Measurements from ENCODE around the gene KRT74. TPM values are rescaled to one million over a fixed set of nuclear protein-coding genes. Genes with fewer than 3 reads are reported as not detected.

Gene KRT74
- total and polyA plus RNA-seq, 2 experiments from 2014 or later = not detected

DNA sequence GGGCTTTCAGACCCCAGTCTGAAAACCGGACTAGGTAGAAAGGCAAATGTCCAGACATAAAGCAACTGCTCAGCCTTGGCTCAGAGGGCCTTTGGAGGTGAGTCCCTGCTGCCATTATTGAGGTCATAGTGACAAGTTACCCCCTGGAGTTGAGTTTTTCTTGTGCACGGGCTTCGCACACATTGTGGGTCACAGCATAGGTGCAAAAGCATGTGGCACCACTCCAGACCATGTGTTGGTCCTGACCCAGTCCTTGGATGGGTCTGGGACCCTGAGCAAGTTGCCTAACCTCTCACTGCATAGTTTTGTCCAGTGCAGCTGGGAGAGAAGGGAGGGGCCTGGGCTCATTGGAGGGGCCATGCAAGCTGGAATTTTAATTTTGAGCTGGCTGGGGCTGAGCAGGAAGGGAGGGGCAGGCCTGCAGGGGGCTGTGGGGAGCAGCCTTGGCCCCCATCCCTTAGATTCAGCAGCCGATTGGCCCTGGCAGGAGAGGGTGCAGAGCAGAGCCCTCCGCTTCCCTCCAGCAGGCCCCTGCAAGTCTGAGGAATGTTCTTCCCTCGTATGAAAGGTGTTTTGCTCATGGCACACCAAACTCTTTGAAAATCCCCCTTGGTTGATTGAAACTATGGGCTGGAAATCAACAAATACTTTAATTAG is 49.3 kb downstream of the KRT74 start:
- Histone ChIP-seq H3K27me3 (replicated peaks; ENCODE audit: insufficient read depth) (peaks cover 22% of the 10 kb centered on the region), H3K9me2 (ENCODE audit: insufficient read depth) (no peaks in the 10 kb centered on the region), H3K27ac (no peak overlapping the region), H3K4me2 (ENCODE audit: unreplicated experiment) (no peak overlapping the region), H3K9me3 (ENCODE audit: low read depth) (no peaks in the 10 kb centered on the region), H3F3A (ENCODE audit: insufficient read depth) (no peaks in the 10 kb centered on the region), H3K4me3 (no peak overlapping the region), H2AFZ (no peak overlapping the region), H3K4me1 (ENCODE audit: insufficient read depth) (no peaks in the 10 kb centered on the region), H3K9ac (no peak overlapping the region), H4K20me1 (ENCODE audit: insufficient read depth) (no peaks in the 10 kb centered on the region), H3K36me3 (ENCODE audit: low read depth) (no peaks in the 10 kb centered on the region), H3K79me2 (ENCODE audit: insufficient read depth) (no peaks in the 10 kb centered on the region)
- TF ChIP-seq EZH2phosphoT487 (IDR thresholded peaks at IDR 0.05; ENCODE audit: insufficient read depth, low read depth) = no peak
- in situ Hi-C loops (cut with MboI) = no loop called here
- WGBS, 2 experiments (ENCODE audit: low coverage in 1 of 2, low lambda C conversion rate in 2 of 2, missing lambda C conversion rate in 2 of 2) = 51 to 53% methylated on average over 6 of the region's 6 CpGs
- DNase-seq = no peak

DNA sequence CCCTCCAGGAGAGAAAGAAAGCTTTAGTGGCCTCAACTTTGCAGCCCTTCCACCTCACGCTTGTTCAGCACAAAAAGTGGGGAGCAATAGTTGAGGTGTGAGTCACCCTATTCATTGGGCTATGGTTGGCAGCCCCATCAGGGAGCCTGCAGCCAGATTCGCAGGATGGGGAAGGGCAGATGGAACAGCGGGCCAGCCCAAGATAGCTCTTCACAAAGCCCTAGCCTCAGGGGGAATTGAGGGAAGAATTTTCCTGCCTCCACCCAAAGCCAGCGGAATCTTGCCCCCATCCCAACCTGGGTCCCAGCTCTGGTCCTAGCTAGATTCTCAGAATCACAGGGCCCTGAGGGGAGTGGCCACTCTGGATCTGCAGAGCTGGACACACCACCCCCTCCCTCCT is 49.8 kb downstream of the KRT74 start:
- Histone ChIP-seq H3K9me2 (ENCODE audit: insufficient read depth) (no peaks in the 10 kb centered on the region), H3K27me3 (replicated peaks; ENCODE audit: insufficient read depth) (peaks cover 27% of the 10 kb centered on the region), H3K4me2 (ENCODE audit: unreplicated experiment) (no peak overlapping the region), H3K79me2 (ENCODE audit: insufficient read depth) (no peaks in the 10 kb centered on the region), H3K9ac (no peak overlapping the region), H3K9me3 (ENCODE audit: low read depth) (no peaks in the 10 kb centered on the region), H4K20me1 (ENCODE audit: insufficient read depth) (no peaks in the 10 kb centered on the region), H3K4me1 (ENCODE audit: insufficient read depth) (no peaks in the 10 kb centered on the region), H3F3A (ENCODE audit: insufficient read depth) (no peaks in the 10 kb centered on the region), H2AFZ (no peak overlapping the region), H3K36me3 (ENCODE audit: low read depth) (no peaks in the 10 kb centered on the region), H3K4me3 (no peak overlapping the region), H3K27ac (no peak overlapping the region)
- TF ChIP-seq EZH2phosphoT487 (IDR thresholded peaks at IDR 0.05; ENCODE audit: insufficient read depth, low read depth) (no peak), EZH2 (IDR thresholded peaks at IDR 0.05; ENCODE audit: insufficient read depth, poor library complexity, severe bottlenecking) (no peak)
- DNase-seq = no peak
- in situ Hi-C loops (cut with MboI) = no loop called here
- WGBS, 2 experiments (ENCODE audit: low coverage in 1 of 2, low lambda C conversion rate in 2 of 2, missing lambda C conversion rate in 2 of 2) = 75% methylated on average over 4 of the region's 4 CpGs

DNA sequence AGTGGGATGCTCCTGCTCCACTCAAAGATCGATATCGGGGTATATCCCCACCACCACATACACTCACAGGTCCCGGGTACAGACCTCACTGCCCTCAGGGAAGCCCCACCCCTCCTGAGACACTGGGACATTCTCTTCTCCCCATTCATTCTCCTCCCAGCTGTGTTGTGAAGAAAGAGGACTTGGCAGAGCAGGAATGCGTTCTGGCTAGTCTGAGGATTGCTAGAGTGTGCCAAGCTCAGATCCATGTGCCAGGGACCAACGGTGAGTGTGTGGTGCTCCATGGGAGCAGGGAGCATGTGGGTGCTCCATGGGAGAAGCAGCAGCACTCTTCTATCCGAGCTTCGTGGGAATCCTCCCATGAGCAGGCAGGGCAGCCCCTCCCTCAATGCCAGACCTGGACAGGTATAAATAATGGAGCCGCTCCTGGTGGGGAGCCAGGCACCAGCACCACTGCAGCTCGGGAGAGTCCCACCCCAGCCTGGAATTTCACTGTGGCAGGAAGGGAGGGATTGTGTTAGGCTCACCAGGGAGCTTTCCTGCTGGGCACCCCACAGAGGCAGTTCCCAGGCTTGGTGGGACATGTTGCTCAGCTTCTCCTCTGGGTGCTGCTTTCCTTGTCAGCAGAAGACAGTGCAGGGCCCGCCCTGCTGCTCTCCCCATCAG is 51.2 kb downstream of the KRT74 start:
- no peaks in the 10 kb centered on the region for H3K4me1 ChIP-seq (ENCODE audit: insufficient read depth)
- H2AFZ ChIP-seq = no peak overlapping the region
- no peak overlapping the region for H3K4me3 ChIP-seq
- DNase-seq = peak; percentile 50
- no peaks in the 10 kb centered on the region for H4K20me1 ChIP-seq (ENCODE audit: insufficient read depth)
- H3K4me2 ChIP-seq (ENCODE audit: unreplicated experiment) = no peak overlapping the region
- H3K9me2 ChIP-seq (ENCODE audit: insufficient read depth) = no peaks in the 10 kb centered on the region
- H3K36me3 ChIP-seq (ENCODE audit: low read depth) = no peaks in the 10 kb centered on the region
- no peaks in the 10 kb centered on the region for H3F3A ChIP-seq (ENCODE audit: insufficient read depth)
- no peak for TF ChIP-seq EZH2 (IDR thresholded peaks at IDR 0.05; ENCODE audit: insufficient read depth, poor library complexity, severe bottlenecking)
- no peak for TF ChIP-seq EZH2phosphoT487 (IDR thresholded peaks at IDR 0.05; ENCODE audit: insufficient read depth, low read depth)
- no peaks in the 10 kb centered on the region for H3K79me2 ChIP-seq (ENCODE audit: insufficient read depth)
- no peaks in the 10 kb centered on the region for H3K9me3 ChIP-seq (ENCODE audit: low read depth)
- no peak overlapping the region for H3K9ac ChIP-seq
- H3K27ac ChIP-seq = no peak overlapping the region
- peaks cover 33% of the 10 kb centered on the region for H3K27me3 ChIP-seq (replicated peaks; ENCODE audit: insufficient read depth)
- in situ Hi-C loops (cut with MboI) = no loop called here
- 24 to 33% methylated on average over 10 of the region's 10 CpGs for WGBS, 2 experiments (ENCODE audit: low coverage in 1 of 2, low lambda C conversion rate in 2 of 2, missing lambda C conversion rate in 2 of 2)

DNA sequence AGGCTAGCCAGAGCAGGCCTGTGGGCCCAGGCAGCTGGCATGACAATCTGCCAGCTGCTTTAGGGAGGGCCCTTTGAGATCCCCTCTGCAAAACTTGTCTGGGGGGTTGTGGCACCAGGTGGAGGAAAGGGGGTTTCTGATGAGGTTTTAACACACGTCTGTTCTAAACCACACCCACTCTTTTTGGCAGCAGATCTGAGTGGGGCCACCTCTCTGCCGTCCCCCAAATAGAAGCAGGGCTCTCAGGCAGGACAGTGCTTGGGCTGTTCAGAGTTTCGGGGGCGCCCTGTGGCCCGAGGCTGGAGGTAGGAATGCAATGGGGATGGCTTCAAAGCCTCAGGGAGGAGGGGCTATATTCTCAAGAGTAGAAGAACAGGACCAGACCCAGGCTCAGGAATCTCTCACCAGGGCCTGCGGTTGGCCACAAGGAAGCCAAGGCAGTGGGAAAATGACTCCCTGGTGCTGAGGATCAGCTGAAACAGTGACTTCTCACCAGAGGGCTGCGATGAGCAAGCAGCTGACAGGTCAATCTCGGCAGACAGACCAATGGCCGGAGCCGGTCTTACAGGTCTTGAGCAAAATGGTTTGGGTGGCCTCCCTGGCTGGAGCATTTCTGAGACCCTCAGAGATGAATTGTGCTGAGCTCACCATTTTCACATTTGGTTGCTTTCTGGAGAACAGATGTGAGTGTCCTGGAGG is 51.9 kb downstream of the KRT74 start:
- no peak for TF ChIP-seq EZH2 (IDR thresholded peaks at IDR 0.05; ENCODE audit: insufficient read depth, poor library complexity, severe bottlenecking)
- TF ChIP-seq EZH2phosphoT487 (IDR thresholded peaks at IDR 0.05; ENCODE audit: insufficient read depth, low read depth) = no peak
- Histone ChIP-seq H3K4me3 (no peak overlapping the region), H3K27me3 (replicated peaks; ENCODE audit: insufficient read depth) (peaks cover 33% of the 10 kb centered on the region), H3K36me3 (ENCODE audit: low read depth) (no peaks in the 10 kb centered on the region), H3K9me3 (ENCODE audit: low read depth) (no peaks in the 10 kb centered on the region), H3K9me2 (ENCODE audit: insufficient read depth) (no peaks in the 10 kb centered on the region), H3K4me1 (ENCODE audit: insufficient read depth) (no peaks in the 10 kb centered on the region), H2AFZ (no peak overlapping the region), H3F3A (ENCODE audit: insufficient read depth) (no peaks in the 10 kb centered on the region), H4K20me1 (ENCODE audit: insufficient read depth) (no peaks in the 10 kb centered on the region), H3K4me2 (ENCODE audit: unreplicated experiment) (no peak overlapping the region), H3K9ac (no peak overlapping the region), H3K79me2 (ENCODE audit: insufficient read depth) (no peaks in the 10 kb centered on the region), H3K27ac (no peak overlapping the region)
- peak; percentile 64 for DNase-seq
- 67 to 74% methylated on average over 10 of the region's 10 CpGs for WGBS, 2 experiments (ENCODE audit: low coverage in 1 of 2, low lambda C conversion rate in 2 of 2, missing lambda C conversion rate in 2 of 2)
- in situ Hi-C loops (cut with MboI) = no loop called here
